GM21528 (cell line): ENCODE results near the gene WIPF2.
A peak's percentile ranks its signal among the peaks of the same experiment; 100 is the strongest.

Source experiments
- ATAC-seq: cut with Tn5 transposase; IDR thresholded peaks from one replicate; pipeline ENCODE4 v1.9.1; 2021; ENCODE audit warnings: mild to moderate bottlenecking, moderate library complexity; ENCODE audit not compliant: unreplicated experiment, low FRiP score

The WIPF2 gene

GRCh38 chr17:40218740-40219593, at the start of gene WIPF2:
WIPF2 (plus strand) TSS chr17:40219304; CDS start chr17:40256460, 37,156 bp downstream.
- ATAC-seq = peak; percentile 87

GRCh38 chr17:40170325-40170724, 48.8 kb upstream of the WIPF2 start:
- no peak for ATAC-seq

GRCh38 chr17:40171750-40172149, 47.4 kb upstream of the WIPF2 start:
- no peak for ATAC-seq

- ATAC-seq = no peak
Measured at GRCh38 chr17:40173091-40173777, 45.9 kb upstream of the WIPF2 start.

- ATAC-seq = no peak
Measured at GRCh38 chr17:40173778-40174135, 45.3 kb upstream of the WIPF2 start.

- no peak for ATAC-seq
Measured at GRCh38 chr17:40174514-40174913, 44.6 kb upstream of the WIPF2 start.

GRCh38 chr17:40175928-40176753, 43.0 kb upstream of the WIPF2 start:
- ATAC-seq = no peak

- ATAC-seq = no peak
Measured at GRCh38 chr17:40176754-40177110, 42.4 kb upstream of the WIPF2 start.

GRCh38 chr17:40177275-40177874, 41.7 kb upstream of the WIPF2 start, which contains the start of gene RAPGEFL1:
RAPGEFL1 (plus strand) TSS chr17:40177470; CDS start chr17:40177862, 392 bp downstream.
- no peak for ATAC-seq

- ATAC-seq = no peak
Measured at GRCh38 chr17:40178021-40178601, 41.0 kb upstream of the WIPF2 start.

- no peak for ATAC-seq
Measured at GRCh38 chr17:40178660-40179059, 40.4 kb upstream of the WIPF2 start.

GRCh38 chr17:40179923-40180659, 39.0 kb upstream of the WIPF2 start:
- ATAC-seq = no peak

- ATAC-seq = no peak
Measured at GRCh38 chr17:40180694-40181093, 38.4 kb upstream of the WIPF2 start.

- ATAC-seq = no peak
Measured at GRCh38 chr17:40181205-40181604, 37.9 kb upstream of the WIPF2 start.

- no peak for ATAC-seq
Measured at GRCh38 chr17:40182606-40183005, 36.5 kb upstream of the WIPF2 start.

GRCh38 chr17:40187238-40187637, 31.9 kb upstream of the WIPF2 start:
- ATAC-seq = no peak

- ATAC-seq = no peak
Measured at GRCh38 chr17:40188694-40189093, 30.4 kb upstream of the WIPF2 start.

GRCh38 chr17:40190197-40191021, 28.7 kb upstream of the WIPF2 start:
- no peak for ATAC-seq
